GM12874 (cell line): ENCODE results near the gene BLTP3B.

Experiments used
- CTCF ChIP-seq: IDR thresholded peaks from 2 replicates; pipeline ENCODE4 v1.5.1; 2011; ENCODE audit warnings: low read depth, mild to moderate bottlenecking, control low read depth, low read length, moderate library complexity; ENCODE audit not compliant: insufficient read depth

Gene BLTP3B

GRCh38 chr12:100101000-100101399 lies 41.7 kb downstream of the BLTP3B start:
- no peak for TF ChIP-seq CTCF
